Testis (tissue), 3 donors: ENCODE measurements around the gene GBF1. TPM values are rescaled to one million over a fixed set of nuclear protein-coding genes. Genes with fewer than 3 reads are reported as not detected.

Experiments
- DNase-seq: peaks from one replicate; pipeline ENCODE4 v3.0.0-alpha.2; 2019
- H3K27ac ChIP-seq, 2 donors: fragments of 200-600 bp; sonication (generic); one replicate each; pipeline ENCODE4 v1.5.1; 2019
- H3K27me3 ChIP-seq: fragments of 200-600 bp; sonication (generic); one replicate; pipeline ENCODE4 v1.5.1; 2019
- H3K36me3 ChIP-seq: fragments of 200-600 bp; sonication (generic); one replicate; pipeline ENCODE4 v1.5.1; 2017; ENCODE audit warnings: low read depth; ENCODE audit errors: missing control alignments
- H3K4me1 ChIP-seq: fragments of 200-600 bp; sonication (generic); one replicate; pipeline ENCODE4 v1.5.1; 2019
- H3K4me3 ChIP-seq, 2 donors: fragments of 200-600 bp; sonication (generic); one replicate each; pipeline ENCODE4 v1.5.1; 2017 to 2019
- H3K9me3 ChIP-seq: fragments of 200-600 bp; sonication (generic); one replicate; pipeline ENCODE4 v1.5.1; 2017
- POLR2A ChIP-seq: fragments of 450-650 bp; IDR thresholded peaks from one replicate; pipeline ENCODE4 v1.6.1; 2017; ENCODE audit warnings: antibody characterized with exemption, mild to moderate bottlenecking, moderate library complexity
- WGBS, 2 donors: methylation state at CpG; one replicate each; pipeline ENCODE4 v1.1.5; 2018; 5-methylcytosine and 5-hydroxymethylcytosine counted together
- intact Hi-C: fragments of 100-400 bp; cut with DNase I; formaldehyde crosslinking; loops from one replicate; pipeline ENCODE4 v1.15.1; 2023; ENCODE audit warnings: low total_unique reads
- polyA plus RNA-seq: library from polyadenylated mRNA; stranded (reverse); fragments of 350-450 nt; fragmentation: Illumina TruSeq; extraction: RNeasy Lipid Tissue Mini Kit (QIAGEN cat#74804); gene quantifications from one replicate; pipeline ENCODE4 v1.2.3, GENCODE V29; 2014; ENCODE audit warnings: low read depth, low replicate concordance; ENCODE audit not compliant: insufficient read depth
- total RNA-seq, 2 donors: library from RNA; depleted of rRNA; stranded (reverse); fragments of >200 nt; gene quantifications; one replicate each; pipeline ENCODE4 v1.2.3, GENCODE V29; 2016
- TF ChIP-seq, protein P1 (sequence below), 3 experiments: fragments of 450-650 bp in 2 of 3; fragments of 200-600 bp in 1 of 3; sonication (generic) in 1 of 3; IDR thresholded peaks; one replicate each; pipeline ENCODE4 v1.5.1; 2016 to 2019; ENCODE audit warnings: antibody characterized with exemption in 3 of 3, mild to moderate bottlenecking in 2 of 3, moderate library complexity in 1 of 3

Gene GBF1
- total and polyA plus RNA-seq, 3 donors from 2014 or later: 58.2 to 76.4 (median 72.1) TPM

GRCh38 chr10:102406815-102407214 is 161.5 kb downstream of the GBF1 start:
- no peak for DNase-seq
- Histone ChIP-seq H3K4me1 (peaks cover 10% of the 10 kb centered on the region), H3K27me3 (no peaks in the 10 kb centered on the region), H3K36me3 (no peaks in the 10 kb centered on the region), H3K27ac (no peak overlapping the region), H3K9me3 (no peaks in the 10 kb centered on the region), H3K4me3 (no peak overlapping the region)
- TF ChIP-seq POLR2A: no peak
- TF ChIP-seq, protein P1, sequence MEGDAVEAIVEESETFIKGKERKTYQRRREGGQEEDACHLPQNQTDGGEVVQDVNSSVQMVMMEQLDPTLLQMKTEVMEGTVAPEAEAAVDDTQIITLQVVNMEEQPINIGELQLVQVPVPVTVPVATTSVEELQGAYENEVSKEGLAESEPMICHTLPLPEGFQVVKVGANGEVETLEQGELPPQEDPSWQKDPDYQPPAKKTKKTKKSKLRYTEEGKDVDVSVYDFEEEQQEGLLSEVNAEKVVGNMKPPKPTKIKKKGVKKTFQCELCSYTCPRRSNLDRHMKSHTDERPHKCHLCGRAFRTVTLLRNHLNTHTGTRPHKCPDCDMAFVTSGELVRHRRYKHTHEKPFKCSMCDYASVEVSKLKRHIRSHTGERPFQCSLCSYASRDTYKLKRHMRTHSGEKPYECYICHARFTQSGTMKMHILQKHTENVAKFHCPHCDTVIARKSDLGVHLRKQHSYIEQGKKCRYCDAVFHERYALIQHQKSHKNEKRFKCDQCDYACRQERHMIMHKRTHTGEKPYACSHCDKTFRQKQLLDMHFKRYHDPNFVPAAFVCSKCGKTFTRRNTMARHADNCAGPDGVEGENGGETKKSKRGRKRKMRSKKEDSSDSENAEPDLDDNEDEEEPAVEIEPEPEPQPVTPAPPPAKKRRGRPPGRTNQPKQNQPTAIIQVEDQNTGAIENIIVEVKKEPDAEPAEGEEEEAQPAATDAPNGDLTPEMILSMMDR (IDR thresholded peaks at IDR 0.05): no peak
- WGBS, 2 donors: 88 to 96% methylated on average over 2 of the region's 2 CpGs
- intact Hi-C loops: no loop called here

GRCh38 chr10:102407425-102408130 is 162.2 kb downstream of the GBF1 start:
- no peaks in the 10 kb centered on the region for H3K36me3 ChIP-seq
- intact Hi-C loops: no loop called here
- no peaks in the 10 kb centered on the region for H3K9me3 ChIP-seq
- H3K4me1 ChIP-seq: peaks cover 10% of the 10 kb centered on the region
- no peak for TF ChIP-seq POLR2A
- TF ChIP-seq, protein P1 (IDR thresholded peaks at IDR 0.05): no peak
- H3K4me3 ChIP-seq: no peak overlapping the region
- H3K27me3 ChIP-seq: no peaks in the 10 kb centered on the region
- WGBS, 2 donors: 79 to 84% methylated on average over 12 to 13 of the region's 13 CpGs
- H3K27ac ChIP-seq: no peak overlapping the region
- DNase-seq: no peak

DNA sequence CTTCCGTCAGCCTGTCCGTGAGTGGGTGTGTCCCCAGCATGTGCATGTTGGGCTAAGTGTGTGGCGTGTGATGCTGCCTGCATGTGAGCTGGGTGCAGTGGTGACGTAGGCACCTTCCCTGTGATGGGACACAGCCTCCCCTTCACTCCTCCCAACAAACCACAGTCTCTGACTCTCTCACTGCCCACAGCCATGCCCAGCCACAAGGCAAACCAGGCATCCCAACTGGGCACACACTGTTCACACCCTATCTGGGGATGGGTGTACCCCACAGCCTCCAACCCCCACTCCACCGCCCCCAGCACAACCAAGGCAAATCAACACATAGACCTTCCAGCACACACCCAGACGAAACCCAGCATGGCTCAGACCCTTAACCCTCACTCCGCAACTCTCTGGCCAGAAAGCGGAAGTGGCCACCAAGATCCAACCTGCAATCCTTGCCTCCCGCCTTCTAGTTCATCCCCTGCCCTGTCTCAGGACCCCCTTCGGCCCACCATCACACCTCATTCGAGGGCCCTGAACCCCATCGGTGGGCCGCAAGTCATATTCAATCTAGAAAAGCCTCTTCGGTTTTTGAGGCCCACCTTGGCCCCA is 162.9 kb downstream of the GBF1 start:
- TF ChIP-seq, protein P1 (IDR thresholded peaks at IDR 0.05): no peak
- no peak for TF ChIP-seq POLR2A
- Histone ChIP-seq H3K27me3 (no peaks in the 10 kb centered on the region), H3K9me3 (no peaks in the 10 kb centered on the region), H3K36me3 (no peaks in the 10 kb centered on the region), H3K4me3 (peak overlapping the region; percentile 39 to 47), H3K27ac (peak overlapping the region; percentile 29 to 39), H3K4me1 (peaks cover 10% of the 10 kb centered on the region)
- intact Hi-C loops: no loop called here
- WGBS, 2 donors: 38 to 43% methylated on average over 13 to 14 of the region's 14 CpGs
- DNase-seq: no peak

DNA sequence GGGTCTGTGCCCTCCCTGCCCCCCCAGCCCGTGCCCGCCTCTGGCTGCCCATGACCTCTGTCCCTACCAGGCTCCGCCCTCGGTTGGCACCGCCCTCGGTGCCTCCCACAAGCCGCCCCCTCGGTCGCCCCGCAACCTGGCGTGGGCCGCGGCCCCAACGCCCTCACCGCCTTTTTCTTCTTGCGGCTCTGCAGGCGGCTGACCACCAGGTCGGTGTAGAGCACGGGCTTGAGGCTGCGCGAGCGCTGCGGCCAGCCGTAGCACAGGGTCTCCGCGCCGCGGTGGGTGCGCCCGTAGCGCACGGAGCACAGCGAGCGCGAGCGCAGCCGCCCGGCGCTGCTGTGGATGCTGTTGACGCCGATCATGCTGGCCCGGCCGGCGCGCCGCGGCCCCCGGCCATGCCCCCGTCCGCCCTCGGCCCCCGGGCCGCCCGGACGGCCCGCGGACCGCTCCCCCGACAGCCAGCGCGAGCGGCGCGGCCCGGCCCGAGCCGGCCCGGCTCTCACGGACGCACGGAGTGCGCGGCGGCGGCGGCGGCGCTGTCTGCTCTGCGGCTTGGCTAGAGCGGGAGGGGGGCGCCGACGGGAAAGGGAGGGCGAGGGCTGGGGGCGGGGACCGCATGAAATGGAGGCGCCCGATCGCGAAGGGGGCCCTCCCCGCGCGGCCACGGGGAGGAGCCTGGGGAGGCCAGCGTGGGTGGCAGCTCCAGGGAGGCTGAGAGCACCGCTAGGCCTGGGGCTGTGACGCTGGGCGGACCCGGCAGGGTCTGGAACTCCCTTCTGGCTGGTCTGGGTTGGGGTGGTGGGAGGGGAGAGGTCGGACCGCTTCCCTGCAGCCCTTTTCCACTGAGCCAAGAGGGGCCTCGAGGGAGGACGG is 163.6 kb downstream of the GBF1 start:
- H3K9me3 ChIP-seq: no peaks in the 10 kb centered on the region
- TF ChIP-seq, protein P1 (IDR thresholded peaks at IDR 0.05): no peak
- no peak for TF ChIP-seq POLR2A
- 0 to 1% methylated on average over 18 to 81 of the region's 103 CpGs for WGBS, 2 donors
- intact Hi-C loops: no loop called here
- H3K27me3 ChIP-seq: no peaks in the 10 kb centered on the region
- H3K4me3 ChIP-seq: peak overlapping the region; percentile 39 to 47
- no peaks in the 10 kb centered on the region for H3K36me3 ChIP-seq
- H3K4me1 ChIP-seq: peaks cover 10% of the 10 kb centered on the region
- DNase-seq: peak; percentile 69
- peak overlapping the region; percentile 29 to 39 for H3K27ac ChIP-seq
